Thoracic aorta (tissue), 2 donors: ENCODE measurements around the gene TCTA. TPM values are rescaled to one million over a fixed set of nuclear protein-coding genes. Genes with fewer than 3 reads are reported as not detected.
A peak's percentile ranks its signal among the peaks of the same experiment; 100 is the strongest.

Experiments
- ATAC-seq: fragments of 150-250 bp; one replicate; pipeline ENCODE4 v1.8.0; 2017; ENCODE audit warnings: low read depth; ENCODE audit not compliant: insufficient number of reproducible peaks, low FRiP score
- DNase-seq: peaks from one replicate; pipeline ENCODE4 v3.0.0-alpha.2; 2020; ENCODE audit warnings: low spot score
- H3K27ac ChIP-seq, 2 donors: fragments of 200-600 bp; sonication (generic); 1 replicate in 1 of 2; 2 replicates in 1 of 2; pipeline ENCODE4 v1.5.1; 2016; ENCODE audit warnings: mild to moderate bottlenecking in 2 of 2, moderate library complexity in 2 of 2
- H3K27me3 ChIP-seq: fragments of 200-600 bp; sonication (generic); replicated peaks from 2 replicates; pipeline ENCODE4 v1.6.0; 2016; ENCODE audit warnings: mild to moderate bottlenecking; ENCODE audit not compliant: insufficient read depth
- H3K36me3 ChIP-seq: fragments of 200-600 bp; sonication (generic); one replicate; pipeline ENCODE4 v1.5.1; 2016
- H3K4me1 ChIP-seq, 2 donors: fragments of 200-600 bp; sonication (generic); 1 replicate in 1 of 2; 2 replicates in 1 of 2; pipeline versions ENCODE4 v1.5.1 to v1.6.0; 2016; ENCODE audit warnings: low read depth in 2 of 2, mild to moderate bottlenecking in 1 of 2; ENCODE audit not compliant: control insufficient read depth in 1 of 2
- H3K4me3 ChIP-seq: fragments of 200-600 bp; sonication (generic); 2 replicates; pipeline ENCODE4 v1.5.1; 2016; ENCODE audit warnings: mild to moderate bottlenecking
- H3K9me3 ChIP-seq: fragments of 200-600 bp; sonication (generic); 2 replicates; pipeline ENCODE4 v1.5.1; 2016
- total RNA-seq, 2 donors: library from RNA; depleted of rRNA; stranded (reverse); fragments of >200 nt; gene quantifications; one replicate each; pipeline versions ENCODE4 v1.1.0 to v1.2.3, GENCODE V29; 2016
- TF ChIP-seq, protein P1 (sequence below): fragments of 200-600 bp; sonication (generic); IDR thresholded peaks from one replicate; pipeline ENCODE4 v1.5.1; 2019; ENCODE audit warnings: antibody characterized with exemption

The TCTA gene
- total RNA-seq, 2 donors from 2014 or later, result 25.7 to 32.4 TPM

DNA sequence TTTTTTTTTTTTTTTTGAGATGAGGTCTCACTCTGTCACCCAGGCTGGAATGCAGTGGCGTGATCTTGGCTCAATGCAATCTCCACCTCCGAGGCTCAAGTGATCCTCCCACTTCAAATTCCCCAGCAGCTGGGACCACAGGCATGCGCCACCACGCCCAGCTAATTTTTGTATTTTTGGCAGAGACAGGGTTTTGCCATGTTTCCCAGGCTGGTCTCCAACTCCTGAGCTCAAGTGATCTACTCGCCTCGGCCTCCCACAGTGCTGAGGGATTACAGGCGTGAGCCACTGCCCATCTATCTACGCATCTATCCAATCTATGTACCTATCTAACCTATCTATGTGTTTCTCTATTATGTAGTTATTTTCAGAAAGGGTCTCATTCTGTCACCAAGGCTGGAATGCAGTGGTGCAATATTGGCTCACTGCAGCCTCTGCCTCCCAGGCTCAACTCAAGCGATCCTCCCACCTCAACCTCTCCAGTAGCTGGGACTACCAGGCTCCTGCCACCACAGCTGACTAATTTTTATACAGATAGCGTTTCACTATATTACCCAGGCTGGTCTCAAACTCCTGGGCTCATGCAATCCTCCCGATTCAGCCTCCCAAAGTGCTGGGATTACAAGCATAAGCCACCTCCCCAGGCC, 33.9 kb upstream of the TCTA start:
- Histone ChIP-seq H3K36me3 (peaks cover 20% of the 10 kb centered on the region), H3K4me3 (no peak overlapping the region), H3K4me1 (peaks cover 18 to 46% of the 10 kb centered on the region in 2 donors), H3K9me3 (no peaks in the 10 kb centered on the region), H3K27ac (peak overlapping the region in 1 of 2 donors; percentile 37), H3K27me3 (no peaks in the 10 kb centered on the region)
- TF ChIP-seq, protein P1, sequence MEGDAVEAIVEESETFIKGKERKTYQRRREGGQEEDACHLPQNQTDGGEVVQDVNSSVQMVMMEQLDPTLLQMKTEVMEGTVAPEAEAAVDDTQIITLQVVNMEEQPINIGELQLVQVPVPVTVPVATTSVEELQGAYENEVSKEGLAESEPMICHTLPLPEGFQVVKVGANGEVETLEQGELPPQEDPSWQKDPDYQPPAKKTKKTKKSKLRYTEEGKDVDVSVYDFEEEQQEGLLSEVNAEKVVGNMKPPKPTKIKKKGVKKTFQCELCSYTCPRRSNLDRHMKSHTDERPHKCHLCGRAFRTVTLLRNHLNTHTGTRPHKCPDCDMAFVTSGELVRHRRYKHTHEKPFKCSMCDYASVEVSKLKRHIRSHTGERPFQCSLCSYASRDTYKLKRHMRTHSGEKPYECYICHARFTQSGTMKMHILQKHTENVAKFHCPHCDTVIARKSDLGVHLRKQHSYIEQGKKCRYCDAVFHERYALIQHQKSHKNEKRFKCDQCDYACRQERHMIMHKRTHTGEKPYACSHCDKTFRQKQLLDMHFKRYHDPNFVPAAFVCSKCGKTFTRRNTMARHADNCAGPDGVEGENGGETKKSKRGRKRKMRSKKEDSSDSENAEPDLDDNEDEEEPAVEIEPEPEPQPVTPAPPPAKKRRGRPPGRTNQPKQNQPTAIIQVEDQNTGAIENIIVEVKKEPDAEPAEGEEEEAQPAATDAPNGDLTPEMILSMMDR, result no peak
- no peak for DNase-seq
- no peak for ATAC-seq

DNA sequence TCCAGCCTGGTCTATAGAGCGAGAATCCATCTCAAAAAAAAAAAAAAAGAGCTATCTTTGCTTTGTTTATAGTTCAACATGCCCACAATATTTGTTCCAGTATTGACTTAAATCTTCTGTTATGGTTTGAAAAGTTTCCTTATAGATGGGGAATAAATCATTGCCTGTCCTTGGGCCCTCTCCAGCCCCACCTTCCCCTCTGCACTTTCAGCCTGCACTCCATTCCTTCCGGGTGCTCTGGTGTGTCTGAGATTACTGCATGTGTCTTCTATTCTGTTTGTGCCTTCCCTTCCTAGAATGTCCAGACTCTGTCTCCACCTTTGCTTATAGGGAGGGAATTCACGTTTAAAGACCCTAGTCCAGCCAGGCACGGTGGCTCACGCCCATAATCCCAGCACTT, 28.8 kb upstream of the TCTA start:
- H3K4me3 ChIP-seq, result no peak overlapping the region
- no peaks in the 10 kb centered on the region for H3K36me3 ChIP-seq
- ATAC-seq (no peak), DNase-seq (no peak)
- TF ChIP-seq, protein P1, result no peak
- H3K4me1 ChIP-seq, result peaks cover 23 to 65% of the 10 kb centered on the region in 2 donors
- no peaks in the 10 kb centered on the region for H3K27me3 ChIP-seq
- H3K27ac ChIP-seq, result no peak overlapping the region
- H3K9me3 ChIP-seq, result no peaks in the 10 kb centered on the region

DNA sequence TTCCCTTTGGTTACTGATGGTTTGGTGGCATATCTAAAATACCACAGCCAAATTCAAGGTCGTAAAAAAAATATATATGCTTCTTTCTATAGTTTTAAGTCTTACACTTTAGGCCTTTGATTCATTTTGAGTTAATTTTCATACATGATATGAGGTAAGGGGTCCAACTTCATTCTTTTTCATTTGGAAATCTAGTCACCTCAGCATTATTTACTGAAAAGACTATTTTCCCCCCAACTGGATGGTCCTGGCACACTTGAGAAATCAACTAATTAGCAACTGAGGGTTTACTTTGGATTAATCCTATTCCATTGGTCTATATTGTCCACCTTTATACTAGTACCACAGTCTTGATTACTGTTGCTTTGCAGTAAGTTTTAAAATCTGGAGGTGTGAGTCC, 26.6 kb upstream of the TCTA start:
- Histone ChIP-seq H3K27me3 (no peaks in the 10 kb centered on the region), H3K36me3 (no peaks in the 10 kb centered on the region), H3K27ac (no peak overlapping the region), H3K4me3 (no peak overlapping the region), H3K9me3 (no peaks in the 10 kb centered on the region), H3K4me1 (peaks cover 9 to 59% of the 10 kb centered on the region in 2 donors)
- TF ChIP-seq, protein P1, result no peak
- ATAC-seq, result no peak
- no peak for DNase-seq

DNA sequence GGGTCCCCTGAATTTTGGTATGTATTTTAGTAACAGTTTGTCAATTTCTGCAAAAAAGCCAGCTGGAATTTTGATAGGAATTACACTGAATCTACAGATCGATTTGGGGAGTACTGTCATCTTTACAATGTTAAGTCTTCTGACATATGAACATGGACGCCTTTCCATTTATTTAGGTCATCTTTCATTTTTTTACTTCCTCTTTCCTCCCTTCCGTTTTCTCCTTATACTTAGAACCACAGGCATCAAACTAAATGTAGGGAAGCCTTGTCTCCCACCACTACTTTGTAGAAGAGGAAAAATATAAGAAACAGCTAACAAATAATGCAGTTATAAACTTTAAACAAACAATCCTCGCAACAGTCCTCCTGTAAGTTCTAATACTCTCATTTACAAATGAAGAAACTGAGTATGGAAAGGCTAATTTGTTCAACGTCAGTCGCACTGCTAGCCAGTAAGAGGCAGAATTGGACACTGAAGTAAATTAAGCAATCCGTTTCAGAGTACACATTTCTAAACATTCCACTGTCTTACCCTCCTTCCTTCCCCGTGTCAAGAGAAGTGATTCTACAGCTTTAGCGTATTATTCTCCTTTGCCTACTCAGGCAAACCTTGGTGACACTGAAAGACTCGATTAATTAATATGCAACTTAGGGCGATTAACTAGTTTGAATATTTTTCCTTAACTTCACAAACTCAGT, 26.0 kb upstream of the TCTA start:
- ATAC-seq, result no peak
- DNase-seq, result no peak
- peaks cover 9 to 64% of the 10 kb centered on the region in 2 donors for H3K4me1 ChIP-seq
- H3K36me3 ChIP-seq, result no peaks in the 10 kb centered on the region
- no peaks in the 10 kb centered on the region for H3K27me3 ChIP-seq
- no peak overlapping the region for H3K4me3 ChIP-seq
- no peak overlapping the region for H3K27ac ChIP-seq
- no peaks in the 10 kb centered on the region for H3K9me3 ChIP-seq
- TF ChIP-seq, protein P1, result no peak

DNA sequence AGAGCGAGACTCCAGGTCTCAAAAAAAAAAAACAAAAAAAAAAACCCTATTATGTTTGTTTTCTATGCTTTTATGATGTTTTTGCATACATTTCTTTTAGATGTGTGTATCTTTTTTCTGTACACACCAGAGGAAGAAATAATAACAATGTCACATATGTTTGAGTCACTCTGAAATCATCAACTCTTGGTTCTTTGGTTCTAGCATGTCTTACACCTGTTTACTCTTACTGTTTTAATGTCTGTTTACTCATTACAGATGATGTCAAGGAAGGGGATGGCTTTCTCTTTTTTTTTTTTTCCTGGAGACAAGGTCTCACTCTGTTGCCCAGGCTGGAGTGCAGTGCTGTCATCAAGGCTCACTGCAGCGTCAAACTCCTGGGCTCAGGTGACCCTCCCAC, 24.5 kb upstream of the TCTA start:
- ATAC-seq, result no peak
- DNase-seq, result no peak
- TF ChIP-seq, protein P1, result no peak
- Histone ChIP-seq H3K9me3 (no peaks in the 10 kb centered on the region), H3K4me3 (no peak overlapping the region), H3K36me3 (no peaks in the 10 kb centered on the region), H3K27me3 (no peaks in the 10 kb centered on the region), H3K27ac (no peak overlapping the region), H3K4me1 (peaks cover 9 to 67% of the 10 kb centered on the region in 2 donors)
